Left ventricle myocardium inferior (tissue), 1 donor: ENCODE measurements around the gene COL8A1. TPM values are rescaled to one million over a fixed set of nuclear protein-coding genes. Genes with fewer than 3 reads are reported as not detected.

Experiments used
- DNase-seq: peaks from one replicate; pipeline ENCODE4 v3.0.0-alpha.2; 2020
- H3K27ac ChIP-seq: fragments of 200-600 bp; replicated peaks from 2 replicates; pipeline ENCODE4 v1.8.0; 2021
- H3K27me3 ChIP-seq: fragments of 200-600 bp; 2 replicates; pipeline ENCODE4 v1.8.0; 2021; ENCODE audit warnings: low read depth
- H3K36me3 ChIP-seq: fragments of 200-600 bp; 2 replicates; pipeline ENCODE4 v1.8.0; 2021
- H3K4me1 ChIP-seq: fragments of 200-600 bp; 2 replicates; pipeline ENCODE4 v1.8.0; 2021
- H3K4me3 ChIP-seq: fragments of 200-600 bp; 2 replicates; pipeline ENCODE4 v1.8.0; 2021; ENCODE audit warnings: mild to moderate bottlenecking, moderate library complexity
- H3K9me3 ChIP-seq: fragments of 200-600 bp; replicated peaks from 2 replicates; pipeline ENCODE4 v1.8.0; 2021
- intact Hi-C: fragments of 100-400 bp; cut with micrococcal nuclease; formaldehyde crosslinking; loops from one replicate; pipeline ENCODE4 v1.11.0; 2022
- total RNA-seq: library from RNA; stranded (reverse); fragmentation: NEBNext Ultra II Directional; extraction: Animal tissue kit (Norgen Biotek cat#: 25700); gene quantifications from one replicate; pipeline ENCODE4 v1.2.1, GENCODE V29; 2021
- TF ChIP-seq, protein P1 (sequence below): fragments of 200-600 bp; IDR thresholded peaks from 2 replicates; pipeline ENCODE4 v1.8.0; 2021; ENCODE audit warnings: antibody characterized with exemption, mild to moderate bottlenecking, borderline replicate concordance
- donor health status: DM: no; HTN: yes; CAD: no; lungs with severe emphysema.

COL8A1 gene
- total RNA-seq, 1 donor from 2014 or later, result 16.4 TPM

DNA sequence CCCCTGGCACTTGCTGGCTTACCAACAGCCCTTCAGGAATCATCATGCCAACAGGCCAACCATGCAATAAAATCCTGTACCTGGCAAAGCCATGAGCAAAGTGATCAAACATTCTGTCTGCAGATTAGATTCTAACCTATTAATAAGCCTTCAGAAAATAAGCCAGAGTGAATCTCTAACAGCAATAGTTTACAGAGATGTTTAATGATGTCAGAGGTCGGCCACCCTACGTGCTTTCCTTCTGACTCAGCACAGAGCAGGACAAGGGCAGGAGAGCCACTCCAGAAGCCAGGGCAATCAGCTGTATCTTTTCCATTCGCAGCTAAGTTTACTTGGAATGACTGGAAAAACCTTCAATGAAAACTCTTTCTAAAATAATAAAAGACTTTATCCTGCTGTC, 13.1 kb downstream of the COL8A1 start:
- TF ChIP-seq, protein P1, sequence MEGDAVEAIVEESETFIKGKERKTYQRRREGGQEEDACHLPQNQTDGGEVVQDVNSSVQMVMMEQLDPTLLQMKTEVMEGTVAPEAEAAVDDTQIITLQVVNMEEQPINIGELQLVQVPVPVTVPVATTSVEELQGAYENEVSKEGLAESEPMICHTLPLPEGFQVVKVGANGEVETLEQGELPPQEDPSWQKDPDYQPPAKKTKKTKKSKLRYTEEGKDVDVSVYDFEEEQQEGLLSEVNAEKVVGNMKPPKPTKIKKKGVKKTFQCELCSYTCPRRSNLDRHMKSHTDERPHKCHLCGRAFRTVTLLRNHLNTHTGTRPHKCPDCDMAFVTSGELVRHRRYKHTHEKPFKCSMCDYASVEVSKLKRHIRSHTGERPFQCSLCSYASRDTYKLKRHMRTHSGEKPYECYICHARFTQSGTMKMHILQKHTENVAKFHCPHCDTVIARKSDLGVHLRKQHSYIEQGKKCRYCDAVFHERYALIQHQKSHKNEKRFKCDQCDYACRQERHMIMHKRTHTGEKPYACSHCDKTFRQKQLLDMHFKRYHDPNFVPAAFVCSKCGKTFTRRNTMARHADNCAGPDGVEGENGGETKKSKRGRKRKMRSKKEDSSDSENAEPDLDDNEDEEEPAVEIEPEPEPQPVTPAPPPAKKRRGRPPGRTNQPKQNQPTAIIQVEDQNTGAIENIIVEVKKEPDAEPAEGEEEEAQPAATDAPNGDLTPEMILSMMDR, result no peak
- Histone ChIP-seq H3K27me3 (no peaks in the 10 kb centered on the region), H3K27ac (peak overlapping the region; percentile 24), H3K9me3 (no peaks in the 10 kb centered on the region), H3K4me3 (no peak overlapping the region), H3K36me3 (no peaks in the 10 kb centered on the region), H3K4me1 (peaks cover 15% of the 10 kb centered on the region)
- intact Hi-C loops, result no loop called here
- no peak for DNase-seq

DNA sequence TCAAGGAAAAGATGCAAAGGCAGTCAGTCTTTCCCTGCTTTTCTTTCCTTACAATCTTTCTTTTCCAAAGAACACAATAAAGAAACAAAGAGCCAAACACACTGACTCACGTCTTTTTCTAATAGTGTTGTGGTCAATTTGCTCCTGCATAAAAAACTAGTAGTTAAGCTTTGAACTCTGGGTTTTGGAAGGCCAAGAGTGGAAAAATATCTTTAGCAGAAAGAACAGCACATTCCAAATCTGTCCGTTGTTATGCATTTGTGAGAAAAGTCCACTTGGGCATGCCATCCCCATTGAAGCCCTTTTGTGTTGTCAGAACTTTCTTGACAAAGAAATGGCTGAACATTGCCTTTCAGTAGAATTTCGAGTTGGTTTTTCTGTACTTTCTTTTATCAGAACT, 18.2 kb downstream of the COL8A1 start:
- no peak for DNase-seq
- TF ChIP-seq, protein P1, result no peak
- Histone ChIP-seq H3K27me3 (no peaks in the 10 kb centered on the region), H3K36me3 (no peaks in the 10 kb centered on the region), H3K4me3 (no peak overlapping the region), H3K4me1 (peaks cover 24% of the 10 kb centered on the region), H3K9me3 (no peaks in the 10 kb centered on the region), H3K27ac (peak overlapping the region; percentile 2)
- intact Hi-C loops, result no loop called here

DNA sequence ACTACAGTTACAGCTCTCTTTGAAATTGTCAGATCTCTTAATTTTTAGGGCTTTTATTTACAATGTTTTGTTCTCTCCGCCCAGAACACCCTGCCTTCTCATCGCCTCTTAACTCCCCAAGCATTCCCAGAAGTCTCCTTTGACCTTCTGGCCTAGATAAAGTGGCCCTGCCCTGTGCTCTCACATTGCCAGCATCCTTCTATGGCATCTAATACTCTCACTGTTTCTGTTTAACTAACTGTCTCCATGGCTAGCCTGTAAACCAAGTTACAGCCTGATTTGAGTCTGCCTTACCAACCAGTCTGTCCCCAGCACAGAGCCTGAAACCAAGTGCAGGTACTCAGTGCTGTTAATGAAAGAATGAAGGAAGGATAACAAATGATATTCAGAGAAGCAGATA, 19.9 kb downstream of the COL8A1 start:
- DNase-seq, result no peak
- TF ChIP-seq, protein P1, result no peak
- intact Hi-C loops, result no loop called here
- no peaks in the 10 kb centered on the region for H3K27me3 ChIP-seq
- H3K4me3 ChIP-seq, result no peak overlapping the region
- no peaks in the 10 kb centered on the region for H3K9me3 ChIP-seq
- no peaks in the 10 kb centered on the region for H3K36me3 ChIP-seq
- peaks cover 19% of the 10 kb centered on the region for H3K4me1 ChIP-seq
- H3K27ac ChIP-seq, result peak overlapping the region; percentile 35

DNA sequence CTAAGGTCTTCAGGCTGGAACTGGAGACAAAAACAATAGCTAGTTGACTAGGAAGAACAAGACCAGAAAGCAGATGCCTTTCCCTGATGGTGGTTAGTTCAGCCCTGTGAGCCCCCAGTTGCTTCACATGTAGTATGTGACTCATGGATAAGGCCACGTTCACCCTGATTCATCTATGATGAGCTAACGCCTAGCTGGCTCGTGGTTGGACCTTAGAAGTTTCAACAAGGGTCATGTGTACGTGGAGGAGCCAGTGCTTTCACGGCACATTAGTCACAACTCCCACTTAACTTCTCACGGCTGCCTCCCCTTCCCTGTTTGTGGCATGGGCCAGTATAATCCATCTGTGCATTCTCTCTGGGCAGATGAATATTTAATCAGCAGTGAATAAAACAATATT, 20.6 kb downstream of the COL8A1 start:
- no peaks in the 10 kb centered on the region for H3K27me3 ChIP-seq
- no peaks in the 10 kb centered on the region for H3K36me3 ChIP-seq
- intact Hi-C loops, result no loop called here
- no peak overlapping the region for H3K4me3 ChIP-seq
- TF ChIP-seq, protein P1, result no peak
- H3K4me1 ChIP-seq, result peaks cover 19% of the 10 kb centered on the region
- no peaks in the 10 kb centered on the region for H3K9me3 ChIP-seq
- no peak for DNase-seq
- H3K27ac ChIP-seq, result peak overlapping the region; percentile 35

DNA sequence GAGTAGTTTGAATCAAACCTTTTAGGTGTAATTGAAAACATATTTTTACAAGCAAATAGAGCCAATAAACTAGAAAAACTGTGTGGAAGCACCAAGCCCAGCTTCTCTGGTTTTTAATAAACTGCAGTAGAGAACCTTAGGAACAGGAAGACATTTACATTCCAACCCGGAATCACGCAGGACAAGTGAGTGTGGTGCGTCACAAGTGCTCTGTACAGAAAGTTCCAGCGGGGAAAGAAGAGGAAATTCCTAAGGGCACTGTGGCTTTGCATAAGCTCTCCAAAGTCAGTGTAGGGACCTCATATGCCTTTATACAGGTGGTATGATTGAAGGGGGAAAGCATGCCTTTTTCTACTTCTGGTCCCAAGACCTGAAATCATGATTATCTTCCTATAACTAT, 21.6 kb downstream of the COL8A1 start:
- Histone ChIP-seq H3K27me3 (no peaks in the 10 kb centered on the region), H3K27ac (peak overlapping the region; percentile 35), H3K4me1 (peaks cover 19% of the 10 kb centered on the region), H3K9me3 (no peaks in the 10 kb centered on the region), H3K4me3 (no peak overlapping the region), H3K36me3 (no peaks in the 10 kb centered on the region)
- intact Hi-C loops, result no loop called here
- TF ChIP-seq, protein P1, result no peak
- no peak for DNase-seq
